Mononuclear cell (primary cell): ENCODE measurements around the gene FAM89B. TPM values are rescaled to one million over a fixed set of nuclear protein-coding genes. Genes with fewer than 3 reads are reported as not detected.

Experiments
- H3K27me3 ChIP-seq: 2 replicates; pipeline ENCODE4 v1.6.0; 2011; ENCODE audit warnings: low read length, control low read depth; ENCODE audit not compliant: insufficient read depth
- H3K4me1 ChIP-seq: 2 replicates; pipeline ENCODE4 v1.5.1; 2011; ENCODE audit warnings: mild to moderate bottlenecking, low read length, control low read depth; ENCODE audit not compliant: insufficient read depth
- H3K4me3 ChIP-seq: 2 replicates; pipeline ENCODE4 v1.5.1; 2011; ENCODE audit warnings: mild to moderate bottlenecking, low read length, moderate library complexity
- H3K9me3 ChIP-seq: 2 replicates; pipeline ENCODE4 v1.5.1; 2011; ENCODE audit warnings: low read depth, mild to moderate bottlenecking, control low read depth, low read length
- total RNA-seq: library from RNA; depleted of rRNA; stranded (reverse); fragments of >200 nt; gene quantifications from one replicate; pipeline ENCODE4 v1.2.3, GENCODE V29; 2012

Gene FAM89B
- total RNA-seq, 1 donor, result 18.1 TPM

DNA sequence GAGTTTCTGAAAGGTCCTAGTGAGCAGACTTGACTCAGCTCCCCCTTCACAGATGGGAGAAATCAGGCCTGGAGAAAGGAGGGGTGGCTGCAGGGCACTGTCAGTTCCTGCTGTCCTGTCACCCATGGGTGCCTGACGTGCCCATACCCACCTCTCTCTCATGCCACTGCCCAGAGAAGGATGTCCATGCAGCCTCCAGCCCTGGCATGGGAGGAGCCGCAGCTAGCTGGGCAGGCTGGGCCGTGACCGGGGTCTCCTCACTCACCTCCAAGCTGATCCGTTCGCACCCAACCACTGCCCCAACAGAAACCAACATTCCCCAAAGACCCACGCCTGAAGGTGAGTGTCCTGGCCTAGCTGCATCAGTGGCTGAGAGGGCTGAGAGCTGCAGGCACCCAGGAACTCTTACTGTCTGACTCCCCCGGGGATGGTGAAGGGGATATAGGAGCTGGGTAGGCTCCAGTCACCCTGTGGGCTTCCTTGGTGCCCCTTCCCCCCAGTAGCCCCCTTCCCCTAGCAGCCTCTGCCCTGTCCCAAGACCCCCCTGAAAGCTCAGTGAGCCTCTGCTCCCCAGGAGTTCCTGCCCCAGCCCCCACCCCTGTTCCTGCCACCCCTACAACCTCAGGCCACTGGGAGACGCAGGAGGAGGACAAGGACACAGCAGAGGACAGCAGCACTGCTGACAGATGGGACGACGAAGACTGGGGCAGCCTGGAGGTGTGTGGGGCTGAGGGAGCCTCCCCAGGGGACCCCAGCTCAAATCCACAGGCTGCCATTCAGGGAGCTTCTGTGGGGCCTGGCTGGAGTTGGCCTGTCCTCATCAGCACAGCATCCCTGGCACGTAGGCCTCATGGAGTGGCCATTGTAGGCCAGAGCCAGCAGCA lies 35.7 kb upstream of the FAM89B start:
- H3K27me3 ChIP-seq, result no peaks in the 10 kb centered on the region
- H3K9me3 ChIP-seq, result no peaks in the 10 kb centered on the region
- peaks cover 15% of the 10 kb centered on the region for H3K4me1 ChIP-seq
- H3K4me3 ChIP-seq, result no peak overlapping the region

DNA sequence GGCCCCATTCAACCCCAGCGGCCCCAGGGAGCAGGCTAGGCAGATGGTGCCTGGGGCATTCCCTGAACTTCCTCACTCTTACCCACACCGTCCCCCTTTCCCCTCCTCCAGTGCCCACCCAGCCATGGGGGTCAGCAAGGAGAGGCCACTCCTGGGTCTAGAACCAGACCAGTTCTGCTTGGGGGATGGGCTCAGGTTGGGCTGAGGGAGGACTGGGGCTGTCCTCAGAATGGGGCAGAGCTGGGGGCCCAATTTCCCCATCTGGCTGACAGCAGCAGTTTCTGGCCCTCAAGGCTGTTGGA lies 35.1 kb upstream of the FAM89B start:
- Histone ChIP-seq H3K4me3 (no peak overlapping the region), H3K9me3 (no peaks in the 10 kb centered on the region), H3K27me3 (no peaks in the 10 kb centered on the region), H3K4me1 (peaks cover 19% of the 10 kb centered on the region)

DNA sequence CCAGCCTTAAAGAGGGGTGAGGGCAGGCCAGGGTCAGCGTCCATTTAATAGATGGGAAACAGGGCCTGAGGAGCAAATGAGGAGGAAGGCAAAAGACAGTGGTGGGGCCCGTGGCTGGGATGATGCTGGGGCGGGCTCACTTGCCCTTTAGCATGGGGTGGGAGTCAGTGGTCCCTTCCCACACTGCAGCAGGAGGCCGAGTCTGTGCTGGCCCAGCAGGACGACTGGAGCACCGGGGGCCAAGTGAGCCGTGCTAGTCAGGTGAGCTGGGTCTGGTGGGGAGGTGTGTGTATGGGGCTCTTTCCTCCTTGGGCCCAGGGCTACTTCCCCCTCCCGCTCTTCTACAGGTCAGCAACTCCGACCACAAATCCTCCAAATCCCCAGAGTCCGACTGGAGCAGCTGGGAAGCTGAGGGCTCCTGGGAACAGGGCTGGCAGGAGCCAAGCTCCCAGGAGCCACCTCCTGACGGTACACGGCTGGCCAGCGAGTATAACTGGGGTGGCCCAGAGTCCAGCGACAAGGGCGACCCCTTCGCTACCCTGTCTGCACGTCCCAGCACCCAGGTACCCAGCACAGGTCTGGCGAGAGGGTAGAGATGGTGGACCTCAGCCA lies 34.6 kb upstream of the FAM89B start:
- Histone ChIP-seq H3K4me3 (no peak overlapping the region), H3K27me3 (no peaks in the 10 kb centered on the region), H3K4me1 (peaks cover 19% of the 10 kb centered on the region), H3K9me3 (no peaks in the 10 kb centered on the region)

DNA sequence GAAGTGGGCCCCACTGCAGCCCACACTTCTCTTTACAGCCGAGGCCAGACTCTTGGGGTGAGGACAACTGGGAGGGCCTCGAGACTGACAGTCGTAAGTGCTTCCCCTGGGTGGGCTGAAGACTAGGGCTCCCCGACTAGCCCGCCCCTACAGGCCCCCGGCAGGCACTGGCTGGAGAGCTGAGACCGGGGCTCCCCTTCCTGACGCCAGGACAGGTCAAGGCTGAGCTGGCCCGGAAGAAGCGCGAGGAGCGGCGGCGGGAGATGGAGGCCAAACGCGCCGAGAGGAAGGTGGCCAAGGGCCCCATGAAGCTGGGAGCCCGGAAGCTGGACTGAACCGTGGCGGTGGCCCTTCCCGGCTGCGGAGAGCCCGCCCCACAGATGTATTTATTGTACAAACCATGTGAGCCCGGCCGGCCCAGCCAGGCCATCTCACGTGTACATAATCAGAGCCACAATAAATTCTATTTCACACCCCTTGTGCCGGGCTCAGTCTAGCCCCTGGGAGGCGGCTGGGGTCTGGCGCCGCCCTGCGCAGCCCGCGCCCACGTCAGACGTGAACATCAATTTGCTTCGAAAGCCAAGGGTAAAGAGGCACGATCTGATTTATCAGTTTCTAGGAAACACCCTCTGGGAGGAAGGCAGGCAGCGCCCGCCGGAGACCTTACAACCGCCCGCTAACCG lies 34.0 kb upstream of the FAM89B start:
- Histone ChIP-seq H3K4me1 (peaks cover 19% of the 10 kb centered on the region), H3K9me3 (no peaks in the 10 kb centered on the region), H3K4me3 (no peak overlapping the region), H3K27me3 (no peaks in the 10 kb centered on the region)

DNA sequence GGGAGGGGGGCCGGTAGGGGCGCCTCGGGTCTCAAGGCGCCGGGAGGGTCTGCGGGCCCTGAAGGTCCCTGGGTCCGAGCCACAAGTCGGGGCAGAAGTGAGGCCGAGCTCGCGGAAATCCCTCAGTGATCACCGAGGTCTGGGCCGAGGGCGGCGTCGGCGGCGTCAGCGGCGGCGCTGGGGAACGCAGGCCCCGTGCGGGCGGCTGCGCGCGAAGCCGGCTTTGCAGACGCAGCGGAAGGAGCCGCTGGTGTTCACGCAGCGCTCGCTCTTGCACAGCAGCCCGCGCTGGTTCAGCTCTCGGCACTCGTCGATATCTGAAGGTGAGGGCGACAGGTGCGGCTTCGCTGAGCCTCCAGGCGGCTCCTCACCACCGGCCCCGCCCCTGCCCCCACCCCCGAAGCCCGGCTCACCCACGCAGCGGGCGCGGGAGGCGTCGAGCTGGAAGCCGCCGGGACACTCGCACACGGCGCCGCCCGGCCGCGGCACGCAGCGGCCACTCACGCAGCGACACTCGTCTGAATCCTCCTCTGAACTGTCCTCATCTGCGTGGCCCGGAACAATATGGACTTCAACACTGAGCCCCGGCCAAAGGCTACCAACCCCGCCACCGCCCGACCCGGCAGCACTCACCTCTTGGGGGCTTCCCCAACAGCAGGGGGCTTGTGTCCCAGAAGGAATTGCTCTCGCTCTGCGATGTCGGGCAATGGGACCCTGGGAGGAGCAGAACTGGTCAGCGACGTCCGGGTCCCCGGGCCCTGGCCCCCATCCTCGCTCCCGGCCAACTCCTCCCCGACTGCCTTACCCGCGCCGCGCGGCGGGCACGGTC lies 33.2 kb upstream of the FAM89B start:
- Histone ChIP-seq H3K4me3 (no peak overlapping the region), H3K27me3 (no peaks in the 10 kb centered on the region), H3K9me3 (no peaks in the 10 kb centered on the region), H3K4me1 (peaks cover 19% of the 10 kb centered on the region)

DNA sequence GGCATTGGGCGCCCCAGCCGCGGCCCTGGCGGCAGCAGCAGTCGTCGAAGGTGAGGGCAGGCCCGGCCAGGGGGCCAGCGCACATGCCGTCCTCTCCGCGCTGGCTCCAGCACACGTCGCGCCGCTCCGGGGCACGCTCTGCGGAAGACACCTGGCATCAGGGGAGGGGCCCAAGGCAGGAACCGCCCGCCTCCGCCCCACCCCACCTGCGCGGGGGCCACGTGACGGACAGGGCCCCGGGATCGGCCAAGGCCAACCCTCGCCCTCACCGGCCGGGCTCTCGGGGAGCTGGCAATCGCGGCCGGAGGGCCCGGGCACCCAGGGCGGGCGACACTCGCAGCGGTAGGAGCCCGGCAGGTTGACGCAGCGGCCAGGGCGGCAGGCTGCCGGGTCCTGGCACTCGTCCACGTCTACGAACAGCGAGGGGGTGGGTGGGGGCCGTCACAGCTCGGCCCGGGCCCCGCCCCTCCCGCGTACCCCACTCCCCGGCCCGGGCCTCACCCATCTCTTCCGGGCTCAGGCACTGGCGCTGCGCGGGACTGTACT lies 32.5 kb upstream of the FAM89B start:
- H3K9me3 ChIP-seq, result no peaks in the 10 kb centered on the region
- peak overlapping the region; percentile 52 for H3K4me3 ChIP-seq
- H3K27me3 ChIP-seq, result no peaks in the 10 kb centered on the region
- H3K4me1 ChIP-seq, result peaks cover 19% of the 10 kb centered on the region

DNA sequence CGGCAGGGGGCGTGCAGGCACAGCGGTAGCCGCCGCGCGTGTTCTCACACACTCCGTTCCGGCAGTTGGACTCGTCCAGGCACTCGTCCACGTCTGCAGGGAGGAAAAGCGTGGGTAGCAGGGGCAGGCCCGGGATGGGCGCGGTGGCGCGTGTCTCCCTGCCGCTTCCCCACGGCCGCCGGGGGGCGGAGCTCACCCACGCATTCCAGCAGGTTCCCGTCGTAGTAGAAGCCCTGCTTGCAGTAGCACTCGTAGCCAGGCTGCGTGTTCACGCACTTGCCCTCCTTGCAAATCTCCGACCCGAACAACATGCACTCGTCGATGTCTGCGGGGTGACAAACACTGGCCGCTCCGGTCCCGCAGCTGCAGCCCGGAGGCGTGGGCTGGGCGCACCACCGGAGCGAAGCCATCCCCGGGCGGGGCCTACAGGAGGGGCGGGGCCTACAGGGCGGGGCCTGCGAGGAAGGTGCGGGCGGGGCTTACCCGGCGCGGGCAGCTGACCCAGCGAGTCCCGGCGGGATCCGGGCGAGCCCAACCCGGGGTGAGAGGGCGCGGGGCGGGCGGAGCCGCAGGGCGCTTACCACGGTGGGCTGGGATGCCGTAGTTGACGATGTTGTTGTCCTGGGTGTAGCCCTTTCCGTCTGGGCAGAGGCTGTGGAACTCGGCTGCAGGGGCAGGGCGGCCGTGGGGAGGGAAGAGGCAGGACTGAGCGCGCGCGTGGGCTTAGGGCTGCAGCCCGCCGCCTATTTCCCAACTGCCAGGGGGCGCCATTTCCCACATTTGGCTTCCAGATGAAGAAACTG lies 31.8 kb upstream of the FAM89B start:
- Histone ChIP-seq H3K4me1 (peaks cover 19% of the 10 kb centered on the region), H3K9me3 (no peaks in the 10 kb centered on the region), H3K4me3 (peak overlapping the region; percentile 52), H3K27me3 (no peaks in the 10 kb centered on the region)

DNA sequence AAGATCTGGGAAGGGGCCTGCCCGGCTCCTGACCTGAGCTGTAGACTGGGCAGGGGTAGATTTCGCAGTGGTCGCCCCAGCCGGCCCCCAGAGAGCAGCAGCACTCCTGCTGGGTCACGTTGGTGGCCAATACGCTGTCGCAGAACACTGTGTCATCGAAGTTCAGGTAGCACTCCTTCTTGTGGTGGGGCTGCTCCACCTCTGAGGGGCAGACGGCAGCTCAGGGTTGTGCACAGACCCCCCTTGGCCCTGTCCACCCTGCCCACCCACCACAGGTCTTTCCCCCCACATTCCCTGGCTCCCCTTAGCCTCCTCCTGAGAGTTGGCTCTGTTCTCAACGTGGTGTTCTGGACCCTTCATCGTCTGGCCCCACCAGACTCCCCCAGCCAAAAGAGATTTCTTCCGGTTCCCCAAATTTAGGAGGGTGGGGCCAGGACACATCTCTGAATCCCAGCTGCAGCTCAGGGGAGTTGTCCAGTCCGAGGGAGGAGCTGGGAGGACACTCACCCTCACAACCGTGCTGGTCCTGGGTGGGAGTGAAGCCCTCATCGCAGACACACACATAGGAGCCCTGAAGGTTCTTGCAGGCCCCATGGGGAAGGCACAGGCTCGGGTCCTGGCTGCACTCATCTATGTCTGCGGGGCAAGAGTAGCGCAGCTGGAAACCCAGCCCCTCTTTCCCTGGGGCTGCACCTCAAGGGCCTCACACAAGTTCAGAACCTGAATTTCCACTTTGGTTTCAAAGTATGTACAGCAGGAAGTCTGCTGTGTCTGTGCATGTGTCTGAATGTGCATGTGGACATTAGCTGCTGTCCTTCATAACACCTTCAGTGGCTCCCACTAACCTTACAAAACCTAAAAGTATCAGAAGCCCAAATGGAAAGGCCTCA lies 31.0 kb upstream of the FAM89B start:
- peaks cover 27% of the 10 kb centered on the region for H3K4me1 ChIP-seq
- H3K4me3 ChIP-seq, result peak overlapping the region; percentile 52
- no peaks in the 10 kb centered on the region for H3K9me3 ChIP-seq
- H3K27me3 ChIP-seq, result no peaks in the 10 kb centered on the region

DNA sequence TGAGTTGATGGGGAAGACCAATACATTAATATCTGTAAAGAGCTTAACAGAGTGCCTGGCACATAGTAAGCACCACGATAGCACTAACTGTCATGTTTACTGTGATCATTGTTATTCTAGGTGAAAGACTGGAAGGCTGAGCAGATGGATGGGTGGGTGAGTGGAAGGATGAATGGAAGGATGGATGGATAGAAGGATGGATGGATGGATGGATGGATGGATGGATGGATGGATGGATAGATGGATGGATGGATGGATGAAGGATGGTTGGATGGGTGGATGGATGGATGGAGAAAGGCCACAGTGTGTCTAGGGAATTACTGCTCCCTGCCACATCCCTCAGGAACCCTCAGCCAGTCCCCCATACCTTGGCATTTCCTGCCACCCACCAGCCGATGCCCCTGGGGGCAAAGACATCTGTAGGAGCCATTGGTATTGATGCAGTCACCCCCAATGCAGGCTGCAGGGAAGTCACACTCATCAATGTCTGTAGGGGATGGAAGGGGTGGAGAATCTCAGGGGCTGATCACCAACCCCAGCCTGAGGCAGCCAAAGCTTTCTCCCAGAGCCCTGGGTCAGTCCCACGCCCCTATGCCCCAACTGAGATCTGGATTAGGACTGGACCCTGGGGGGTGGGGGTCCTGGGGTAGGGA lies 29.5 kb upstream of the FAM89B start:
- peaks cover 41% of the 10 kb centered on the region for H3K4me1 ChIP-seq
- H3K9me3 ChIP-seq, result no peaks in the 10 kb centered on the region
- no peak overlapping the region for H3K4me3 ChIP-seq
- H3K27me3 ChIP-seq, result no peaks in the 10 kb centered on the region

DNA sequence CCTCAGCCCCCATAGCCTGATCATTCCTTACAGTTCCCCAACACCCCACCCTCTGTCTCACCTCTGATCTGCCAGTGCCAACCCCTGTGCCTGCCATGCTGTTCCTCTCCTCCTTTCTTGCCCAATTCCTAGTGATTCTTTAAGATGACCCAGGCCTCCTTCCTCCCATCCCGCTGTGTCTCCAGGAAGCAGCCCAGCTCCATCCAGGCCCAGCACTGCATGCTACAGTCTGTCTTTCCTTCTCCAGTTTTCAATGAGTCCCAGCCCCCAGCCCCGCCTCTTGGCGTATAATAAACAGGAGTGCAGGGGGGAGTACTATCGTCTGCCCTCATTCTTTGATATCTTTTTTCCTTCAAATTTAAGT lies 26.5 kb upstream of the FAM89B start:
- H3K9me3 ChIP-seq, result no peaks in the 10 kb centered on the region
- H3K4me3 ChIP-seq, result no peak overlapping the region
- no peaks in the 10 kb centered on the region for H3K27me3 ChIP-seq
- peaks cover 46% of the 10 kb centered on the region for H3K4me1 ChIP-seq

DNA sequence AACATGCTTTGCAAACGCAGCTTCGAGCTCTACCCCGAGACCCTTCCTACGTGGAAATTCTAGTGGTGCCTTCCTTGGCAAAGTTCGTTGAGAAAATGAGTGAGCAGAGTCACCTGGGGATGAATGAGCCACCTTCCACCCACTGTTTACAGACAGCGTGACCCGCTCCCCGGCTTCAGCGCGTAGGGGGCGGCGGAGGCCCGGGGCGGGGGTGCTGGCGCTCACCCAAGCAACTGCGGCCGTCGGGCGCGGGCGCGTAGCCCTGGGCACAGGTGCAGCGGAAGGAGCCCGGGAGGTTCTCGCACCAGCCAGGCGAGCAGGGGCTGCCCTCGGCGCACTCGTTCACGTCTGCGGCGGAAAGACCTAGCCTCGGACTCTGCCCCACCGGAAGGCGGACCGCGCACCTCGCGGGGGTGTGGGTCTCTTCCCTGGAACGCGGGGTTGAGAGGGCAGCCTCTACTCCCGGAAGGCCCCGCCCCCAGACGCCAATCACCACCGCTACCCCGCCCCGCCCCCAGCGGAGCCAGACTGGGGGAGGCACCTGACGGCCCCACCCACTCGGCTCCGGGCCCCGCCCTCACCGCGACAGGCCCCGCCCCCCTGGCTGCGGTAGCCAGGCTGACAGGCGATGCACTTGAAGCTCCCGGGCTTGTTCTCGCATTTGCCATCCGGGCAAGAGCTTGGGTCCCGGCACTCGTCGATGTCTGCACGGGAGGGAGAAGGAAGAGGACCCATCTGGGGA lies 25.9 kb upstream of the FAM89B start:
- H3K27me3 ChIP-seq, result no peaks in the 10 kb centered on the region
- H3K4me1 ChIP-seq, result peaks cover 42% of the 10 kb centered on the region
- H3K4me3 ChIP-seq, result peak overlapping the region; percentile 31
- H3K9me3 ChIP-seq, result no peaks in the 10 kb centered on the region

DNA sequence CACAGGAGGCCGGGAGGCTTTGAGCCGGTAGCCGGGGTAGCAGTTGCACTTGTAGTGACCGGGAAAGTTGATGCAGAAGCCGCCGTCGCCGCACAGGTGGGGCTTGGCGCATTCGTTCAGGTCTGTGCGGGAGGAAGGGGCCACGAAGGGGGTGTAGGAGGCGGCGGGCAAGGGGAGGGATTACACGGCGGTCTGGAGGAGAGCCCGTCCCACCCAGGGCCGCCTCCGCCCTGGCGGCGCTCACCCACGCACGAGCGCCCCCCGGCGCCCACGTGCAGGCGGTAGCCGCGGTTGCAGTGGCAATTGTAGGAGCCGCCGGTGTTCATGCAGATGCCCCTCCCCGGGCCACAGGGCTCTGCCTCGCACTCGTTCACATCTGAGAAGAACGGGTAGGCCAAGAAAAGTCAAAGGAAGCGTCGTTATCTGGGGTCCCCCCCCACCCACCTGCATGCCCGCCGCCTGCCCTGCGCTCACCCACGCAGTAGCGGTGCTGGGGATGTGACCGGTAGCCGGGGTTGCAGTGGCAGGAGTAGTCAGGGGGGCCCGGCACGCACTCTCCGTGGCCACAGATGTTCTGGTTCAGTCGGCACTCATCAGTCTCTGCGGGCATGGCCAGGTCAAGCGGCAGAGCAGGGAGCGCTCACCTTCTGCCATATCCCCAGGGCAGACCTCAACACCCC lies 24.8 kb upstream of the FAM89B start:
- H3K27me3 ChIP-seq, result no peaks in the 10 kb centered on the region
- no peak overlapping the region for H3K4me3 ChIP-seq
- H3K4me1 ChIP-seq, result peaks cover 47% of the 10 kb centered on the region
- no peaks in the 10 kb centered on the region for H3K9me3 ChIP-seq
